Measurements from ENCODE around the gene LETM1. TPM values are rescaled to one million over a fixed set of nuclear protein-coding genes. Genes with fewer than 3 reads are reported as not detected.

LETM1 gene
- total RNA-seq, 1 experiment from 2014 or later = 86.3 TPM

GRCh38 chr4:1866189-1866661 lies 10.3 kb upstream of the LETM1 start:
- Histone ChIP-seq H3K9me2 (replicated peaks; ENCODE audit: low read length) (no peaks in the 10 kb centered on the region), H3K36me3 (ENCODE audit: low read depth, low read length) (no peaks in the 10 kb centered on the region), H3K27ac (ENCODE audit: low read length) (no peak overlapping the region), H3K79me2 (ENCODE audit: low read length) (no peaks in the 10 kb centered on the region), H3K27me3 (ENCODE audit: low read length) (no peaks in the 10 kb centered on the region), H3F3A (ENCODE audit: low read length, unreplicated experiment) (no peaks in the 10 kb centered on the region), H3K4me3 (ENCODE audit: low read length) (no peak overlapping the region), H3K4me1 (ENCODE audit: insufficient read depth, low read length) (peaks cover 6% of the 10 kb centered on the region), H3K9me3 (ENCODE audit: low read length) (no peaks in the 10 kb centered on the region), H3K9ac (ENCODE audit: low read length) (no peak overlapping the region), H3K4me2 (ENCODE audit: low read length) (no peak overlapping the region), H4K20me1 (ENCODE audit: low read length) (no peaks in the 10 kb centered on the region), H2AFZ (ENCODE audit: low read length) (no peak overlapping the region)
- POLR2A ChIA-PET (ENCODE audit: unreplicated experiment) = no interaction called here
- BruUV-seq (replicated peaks) = no TSS peak
- ATAC-seq = no peak
- TF ChIP-seq CTCF (conservative IDR thresholded peaks at IDR 0.05; ENCODE audit: low read depth, low read length) (no peak), EZH2phosphoT487 (IDR thresholded peaks at IDR 0.05; ENCODE audit: borderline replicate concordance, low read length) (no peak), EZH2 (IDR thresholded peaks at IDR 0.05; ENCODE audit: low read length, unreplicated experiment) (no peak)
- intact Hi-C loops (cut with micrococcal nuclease) = no loop called here
- no peak for DNase-seq
- CTCF ChIA-PET = no interaction called here

- Histone ChIP-seq H3K36me3 (ENCODE audit: low read depth, low read length) (no peaks in the 10 kb centered on the region), H3F3A (ENCODE audit: low read length, unreplicated experiment) (no peaks in the 10 kb centered on the region), H3K4me1 (ENCODE audit: insufficient read depth, low read length) (no peaks in the 10 kb centered on the region), H3K27me3 (ENCODE audit: low read length) (no peaks in the 10 kb centered on the region), H2AFZ (ENCODE audit: low read length) (no peak overlapping the region), H3K27ac (ENCODE audit: low read length) (no peak overlapping the region), H3K79me2 (ENCODE audit: low read length) (no peaks in the 10 kb centered on the region), H3K4me3 (ENCODE audit: low read length) (no peak overlapping the region), H3K9ac (ENCODE audit: low read length) (no peak overlapping the region), H3K9me3 (ENCODE audit: low read length) (no peaks in the 10 kb centered on the region), H4K20me1 (ENCODE audit: low read length) (no peaks in the 10 kb centered on the region), H3K4me2 (ENCODE audit: low read length) (no peak overlapping the region), H3K9me2 (replicated peaks; ENCODE audit: low read length) (no peaks in the 10 kb centered on the region)
- ChIA-PET CTCF (no interaction called here), POLR2A (ENCODE audit: unreplicated experiment) (no interaction called here)
- no peak for ATAC-seq
- TF ChIP-seq CTCF (conservative IDR thresholded peaks at IDR 0.05; ENCODE audit: low read depth, low read length) = no peak
- no peak for TF ChIP-seq EZH2 (IDR thresholded peaks at IDR 0.05; ENCODE audit: low read length, unreplicated experiment)
- TF ChIP-seq EZH2phosphoT487 (IDR thresholded peaks at IDR 0.05; ENCODE audit: borderline replicate concordance, low read length) = no peak
- DNase-seq = no peak
- intact Hi-C loops (cut with micrococcal nuclease) = no loop called here
- no TSS peak for BruUV-seq (replicated peaks)
Observed at GRCh38 chr4:1864076-1865008, 8.4 kb upstream of the LETM1 start.
